K562 (cell line): ENCODE measurements around the gene KLK7. TPM values are rescaled to one million over a fixed set of nuclear protein-coding genes. Genes with fewer than 3 reads are reported as not detected.

Experiments
- ATAC-seq: fragments of 200-7000 bp; cut with Tn5 transposase; 3 replicates; pipeline ENCODE4 v1.9.1; 2020; ENCODE audit warnings: moderate library complexity
- BruUV-seq: library from RNA; stranded (reverse); fragments of 400-500 nt; replicated peaks from 2 replicates; lab custom pipeline; 2021; lab: Mats Ljungman, UMichigan
- CTCF ChIA-PET: fragments of 300-600 bp; formaldehyde crosslinking; extraction: SDS; loops from one replicate; lab custom pipeline; 2021; ENCODE audit warnings: low intra/inter-chr PET ratio; lab: Yijun Ruan, JAX
- POLR2A ChIA-PET: fragments of 300-600, 350-650 bp; sonication (Branson Sonifier 250); formaldehyde crosslinking; extraction: SDS; loops from one replicate; lab custom pipeline; 2021; ENCODE audit warnings: antibody characterized with exemption, inconsistent platforms; lab: Yijun Ruan, JAX
- DNase-seq, 4 experiments: peaks; one replicate each; pipeline versions ENCODE4 v3.0.0 to v3.0.0-alpha.2; 2011 to 2018; ENCODE audit warnings: low spot score in 3 of 4, mixed read lengths in 3 of 4; ENCODE audit errors: extremely low read depth in 1 of 4
- FAIRE-seq: peaks from 2 replicates; lab custom pipeline; 2011; peaks lifted over from hg19 to GRCh38; lab: Jason Lieb, UNC
- H2AFZ ChIP-seq: 2 replicates; pipeline ENCODE4 v1.6.0; 2011; ENCODE audit warnings: low read depth, low read length, control low read depth, inconsistent platforms
- H3K27ac ChIP-seq: fragments of 200-600 bp; 3 replicates; pipeline ENCODE4 v1.8.0; 2011; ENCODE audit warnings: low read depth, mild to moderate bottlenecking, control low read depth, inconsistent platforms, low read length, moderate library complexity, mixed read lengths; ENCODE audit errors: extremely low read depth
- H3K27me3 ChIP-seq, 2 experiments: fragments of 300-600 bp in 1 of 2; 2 replicates in 1 of 2; 3 replicates in 1 of 2; pipeline versions ENCODE4 v1.6.0 to v1.8.0; 2011; ENCODE audit warnings: inconsistent platforms in 2 of 2, low read length in 2 of 2, mild to moderate bottlenecking in 1 of 2, mixed read lengths in 1 of 2, moderate library complexity in 1 of 2; ENCODE audit not compliant: control insufficient read depth in 2 of 2, insufficient read depth in 2 of 2
- H3K36me3 ChIP-seq: fragments of 300-600 bp; 3 replicates; pipeline ENCODE4 v1.8.0; 2011; ENCODE audit warnings: mild to moderate bottlenecking, low read length, inconsistent platforms; ENCODE audit not compliant: control insufficient read depth, insufficient read depth
- H3K4me1 ChIP-seq, 2 experiments: fragments of 200-600 bp in 1 of 2; replicated peaks in 1 of 2; 2 replicates in 1 of 2; 3 replicates in 1 of 2; pipeline versions ENCODE4 v1.5.1 to v1.8.0; 2011; ENCODE audit warnings: inconsistent platforms in 2 of 2, low read length in 2 of 2, mild to moderate bottlenecking in 1 of 2, mixed read lengths in 1 of 2, moderate library complexity in 1 of 2; ENCODE audit not compliant: control insufficient read depth in 2 of 2, insufficient read depth in 2 of 2
- H3K4me2 ChIP-seq: 2 replicates; pipeline ENCODE4 v1.6.1; 2011; ENCODE audit warnings: low read length, control low read depth, inconsistent platforms, mixed read lengths; ENCODE audit not compliant: insufficient read depth
- H3K4me3 ChIP-seq: fragments of 200-600 bp; sonication (generic), shearing (Covaris generic); 2 replicates; pipeline ENCODE4 v1.5.1; 2016; ENCODE audit warnings: control low read depth, inconsistent platforms
- H3K79me2 ChIP-seq: fragments of 200-600 bp; 3 replicates; pipeline ENCODE4 v1.8.0; 2011; ENCODE audit warnings: low read length, inconsistent platforms; ENCODE audit not compliant: control insufficient read depth, insufficient read depth
- H3K9ac ChIP-seq, 2 experiments: 2 replicates each; pipeline versions ENCODE4 v1.6.0 to v1.6.1; 2011; ENCODE audit warnings: low read depth in 2 of 2, low read length in 2 of 2, control low read depth in 1 of 2, inconsistent platforms in 1 of 2, mild to moderate bottlenecking in 1 of 2, mixed read lengths in 1 of 2; ENCODE audit not compliant: insufficient read depth in 1 of 2
- H3K9me1 ChIP-seq: one replicate; pipeline ENCODE4 v1.6.0; 2011; ENCODE audit warnings: inconsistent platforms, mild to moderate bottlenecking, low read length, moderate library complexity; ENCODE audit not compliant: control insufficient read depth, insufficient read depth
- H3K9me3 ChIP-seq: replicated peaks from 2 replicates; pipeline ENCODE4 v1.5.1; 2011; ENCODE audit warnings: low read depth, low read length, inconsistent platforms; ENCODE audit not compliant: control insufficient read depth, insufficient read depth
- H4K20me1 ChIP-seq: replicated peaks from 2 replicates; pipeline ENCODE4 v1.6.1; 2011; ENCODE audit warnings: low read length, inconsistent platforms, mixed read lengths; ENCODE audit not compliant: control insufficient read depth, insufficient read depth
- FIP1L1 ChIP-seq: fragments of 200-400 bp; formaldehyde crosslinking; IDR thresholded peaks from 2 replicates; pipeline ENCODE4 v1.6.1; 2018; ENCODE audit warnings: mild to moderate bottlenecking, low read depth, low read length; ENCODE audit not compliant: poor library complexity, severe bottlenecking
- PATZ1 ChIP-seq: fragments of 250-450 bp; sonication (Bioruptor Pico); IDR thresholded peaks from 2 replicates; pipeline ENCODE4 v1.5.0; 2020; ENCODE audit warnings: mild to moderate bottlenecking, borderline replicate concordance
- TEAD4 ChIP-seq, 2 experiments: sonication (generic) in 1 of 2; formaldehyde crosslinking in 1 of 2; IDR thresholded peaks; 2 replicates each; pipeline versions ENCODE4 v1.6.1 to v1.8.0; 2012 to 2022; ENCODE audit warnings: borderline replicate concordance in 1 of 2, inconsistent platforms in 1 of 2, low read length in 1 of 2, mild to moderate bottlenecking in 1 of 2, missing genetic modification reagents in 1 of 2
- ZNF589 ChIP-seq: fragments of 200-800 bp; sonication (Bioruptor generic); IDR thresholded peaks from 2 replicates; pipeline ENCODE4 v1.6.1; 2016; ENCODE audit warnings: low read depth, missing genetic modification characterization, missing compliant biosample characterization
- WGBS: fragments of 100-300 bp; shearing (Covaris generic); methylation state at CpG from one replicate; pipeline ENCODE4 v1.1.6; 2016; ENCODE audit warnings: low coverage, mixed read lengths; ENCODE audit not compliant: insufficient coverage; ENCODE audit errors: missing lambda C conversion rate; 5-methylcytosine and 5-hydroxymethylcytosine counted together
- in situ Hi-C: fragments of 300-500 bp; cut with MboI; formaldehyde crosslinking; loops from 4 replicates; pipeline ENCODE4 v1.15.0; 2018; ENCODE audit warnings: inconsistent platforms, mixed read lengths
- intact Hi-C: fragments of 100-400 bp; cut with micrococcal nuclease; formaldehyde crosslinking; loops from 2 replicates; pipeline ENCODE4 v1.14.2; 2022
- polyA plus RNA-seq, 8 experiments: library from polyadenylated mRNA; depleted of rRNA in 4 of 8; stranded (reverse) in 5 of 8; unstranded in 3 of 8; fragments of >200 nt; fragmentation: Nextera tagmentation in 2 of 8; fragmentation: Illumina TruSeq in 1 of 8; extraction: Ambion mirVana in 2 of 8; extraction: Trizol in 1 of 8; gene quantifications; 2 replicates each; pipeline versions ENCODE4 v1.2.1 to v1.2.3, GENCODE V29; 2011 to 2014; ENCODE audit warnings: inconsistent platforms in 1 of 8, missing spikeins in 1 of 8
- total RNA-seq, 7 experiments: library from RNA; depleted of rRNA in 6 of 7; stranded (reverse); fragments of >200 nt in 6 of 7; fragmentation: Illumina TruSeq in 2 of 7; extraction: Trizol in 2 of 7; gene quantifications; 2 replicates each; pipeline versions ENCODE4 v1.2.1 to v1.2.3, GENCODE V29; 2011 to 2021; ENCODE audit warnings: low replicate concordance in 1 of 7

Gene KLK7
- total and polyA plus RNA-seq, 9 of the 15 experiments (the other 6 are each of a cell fraction or from before 2014, with no cell fraction given) = 0.03 TPM; not detected in 8

GRCh38 chr19:50957587-50957986 is 26.1 kb downstream of the KLK7 start:
- no peak overlapping the region for H2AFZ ChIP-seq
- ChIA-PET CTCF (no interaction called here), POLR2A (no interaction called here)
- H3K4me1 ChIP-seq = no peaks in the 10 kb centered on the region
- FAIRE-seq (no peak), DNase-seq (no peak), ATAC-seq (no peak)
- no peak overlapping the region for H3K9ac ChIP-seq
- no peak overlapping the region for H3K4me2 ChIP-seq
- H3K27ac ChIP-seq = no peak overlapping the region
- H4K20me1 ChIP-seq = no peaks in the 10 kb centered on the region
- TF ChIP-seq ZNF589 (CRISPR knock-in tag) (no peak), TEAD4 (IDR thresholded peaks at IDR 0.05; ENCODE audit: low read length) (no peak), TEAD4 (CRISPR knock-in tag; IDR thresholded peaks at IDR 0.05; ENCODE audit: borderline replicate concordance) (no peak), PATZ1 (CRISPR knock-in tag) (no peak), FIP1L1 (no peak)
- no peaks in the 10 kb centered on the region for H3K79me2 ChIP-seq
- in situ Hi-C loops (no loop called here), intact Hi-C loops (no loop called here)
- H3K4me3 ChIP-seq = no peak overlapping the region
- no peaks in the 10 kb centered on the region for H3K9me1 ChIP-seq
- H3K27me3 ChIP-seq = peaks cover 11 to 32% of the 10 kb centered on the region in 2 experiments; a peak in 4 of 5 replicates
- H3K36me3 ChIP-seq = no peaks in the 10 kb centered on the region
- WGBS = 2% methylated on average over 8 of the region's 8 CpGs
- BruUV-seq = no TSS peak
- no peaks in the 10 kb centered on the region for H3K9me3 ChIP-seq
